Embryonic facial prominence (tissue), 1 donor: ENCODE measurements around the gene RARS1.

Source experiments
- DNase-seq: peaks from one replicate; pipeline ENCODE4 v3.0.0-alpha.2; 2016; ENCODE audit errors: extremely low spot score

The RARS1 gene

GRCh38 chr5:168553377-168554130, 67.3 kb downstream of the RARS1 start:
- DNase-seq: no peak

GRCh38 chr5:168557389-168557788, 71.1 kb downstream of the RARS1 start:
- DNase-seq: no peak

- DNase-seq: no peak
Observed at GRCh38 chr5:168562279-168562678, 76.0 kb downstream of the RARS1 start.

- DNase-seq: no peak
Observed at GRCh38 chr5:168563959-168564358, 77.7 kb downstream of the RARS1 start.

GRCh38 chr5:168568738-168569137, 82.5 kb downstream of the RARS1 start:
- no peak for DNase-seq
